ENCODE measurements around the gene OTOA. TPM values are rescaled to one million over a fixed set of nuclear protein-coding genes. Genes with fewer than 3 reads are reported as not detected.

OTOA gene
- polyA plus RNA-seq, 3 donors, result 0.11 to 0.23 (median 0.21) TPM

GRCh38 chr16:21664801-21665492 is 1.2 kb downstream of the OTOA start:
- peaks cover 0 to 2% (median 0%) of the 10 kb centered on the region in 7 donors for H3K9me3 Mint-ChIP-seq
- no peak for DNase-seq
- intact Hi-C loops (cut with micrococcal nuclease), result loop anchor here in 1 of 2 donors (5.0 kb wide), 1 partner anchor 42 kb away; no protein-coding TSS in a partner anchor

GRCh38 chr16:21666772-21667171 is 3.0 kb downstream of the OTOA start:
- Histone ChIP-seq H3K27me3 (ENCODE audit: control insufficient read depth in 2 of 2, insufficient read depth in 2 of 2, low read length in 2 of 2) (peaks cover 0 to 4% of the 10 kb centered on the region in 2 donors), H3K4me2 (replicated peaks; ENCODE audit: extremely low read depth, low read length, poor library complexity, severe bottlenecking) (no peak overlapping the region)

More at GRCh38 chr16:21664801-21665492, 1.2 kb downstream of the OTOA start:
- Mint-ChIP-seq H3K27ac (peak overlapping the region in 1 of 7 donors; percentile 41), H3K4me3 (no peak overlapping the region), H3K36me3 (peaks cover 0 to 4% of the 10 kb centered on the region in 2 donors), H3K4me1 (peaks cover 10% of the 10 kb centered on the region), H3K27me3 (ENCODE audit: low read depth in 3 of 3) (peaks cover 5 to 13% (median 11%) of the 10 kb centered on the region in 3 donors)
- Histone ChIP-seq H3K9ac (ENCODE audit: insufficient read depth, low read length, poor library complexity, severe bottlenecking) (no peak overlapping the region), H3K27me3 (ENCODE audit: control insufficient read depth in 2 of 2, insufficient read depth in 2 of 2, low read length in 2 of 2) (peaks cover 0 to 4% of the 10 kb centered on the region in 2 donors), H3K4me3 (replicated peaks in 1 of 3; ENCODE audit: low read depth in 2 of 3, low read length in 3 of 3) (no peak overlapping the region), H4K20me1 (ENCODE audit: insufficient read depth, low read length) (no peaks in the 10 kb centered on the region), H2AFZ (ENCODE audit: insufficient read depth, low read depth, low read length, poor library complexity, severe bottlenecking) (no peak overlapping the region), H3K4me2 (replicated peaks; ENCODE audit: extremely low read depth, low read length, poor library complexity, severe bottlenecking) (no peak overlapping the region), H3K4me1 (ENCODE audit: control insufficient read depth in 1 of 2, insufficient read depth in 2 of 2, low read length in 2 of 2) (peaks cover 7 to 12% of the 10 kb centered on the region in 2 donors), H3K9me3 (replicated peaks in 1 of 2; ENCODE audit: control insufficient read depth in 1 of 2, insufficient read depth in 1 of 2, low read length in 2 of 2) (no peaks in the 10 kb centered on the region), H3K79me2 (ENCODE audit: insufficient read depth, low read length) (no peaks in the 10 kb centered on the region), H3K36me3 (replicated peaks in 1 of 2; ENCODE audit: control insufficient read depth in 1 of 2, insufficient read depth in 2 of 2, low read length in 2 of 2) (no peaks in the 10 kb centered on the region), H3K27ac (ENCODE audit: low read depth in 1 of 2, low read length in 2 of 2) (no peak overlapping the region)
- TF ChIP-seq, protein P1, sequence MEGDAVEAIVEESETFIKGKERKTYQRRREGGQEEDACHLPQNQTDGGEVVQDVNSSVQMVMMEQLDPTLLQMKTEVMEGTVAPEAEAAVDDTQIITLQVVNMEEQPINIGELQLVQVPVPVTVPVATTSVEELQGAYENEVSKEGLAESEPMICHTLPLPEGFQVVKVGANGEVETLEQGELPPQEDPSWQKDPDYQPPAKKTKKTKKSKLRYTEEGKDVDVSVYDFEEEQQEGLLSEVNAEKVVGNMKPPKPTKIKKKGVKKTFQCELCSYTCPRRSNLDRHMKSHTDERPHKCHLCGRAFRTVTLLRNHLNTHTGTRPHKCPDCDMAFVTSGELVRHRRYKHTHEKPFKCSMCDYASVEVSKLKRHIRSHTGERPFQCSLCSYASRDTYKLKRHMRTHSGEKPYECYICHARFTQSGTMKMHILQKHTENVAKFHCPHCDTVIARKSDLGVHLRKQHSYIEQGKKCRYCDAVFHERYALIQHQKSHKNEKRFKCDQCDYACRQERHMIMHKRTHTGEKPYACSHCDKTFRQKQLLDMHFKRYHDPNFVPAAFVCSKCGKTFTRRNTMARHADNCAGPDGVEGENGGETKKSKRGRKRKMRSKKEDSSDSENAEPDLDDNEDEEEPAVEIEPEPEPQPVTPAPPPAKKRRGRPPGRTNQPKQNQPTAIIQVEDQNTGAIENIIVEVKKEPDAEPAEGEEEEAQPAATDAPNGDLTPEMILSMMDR (IDR thresholded peaks at IDR 0.05), result no peak
- WGBS (ENCODE audit: insufficient coverage), result 96% methylated on average over 3 of the region's 10 CpGs

More at GRCh38 chr16:21666772-21667171, 3.0 kb downstream of the OTOA start:
- H3K9me3 ChIP-seq (replicated peaks in 1 of 2; ENCODE audit: control insufficient read depth in 1 of 2, insufficient read depth in 1 of 2, low read length in 2 of 2), result no peaks in the 10 kb centered on the region
- DNase-seq, result no peak
- Mint-ChIP-seq H3K4me3 (no peak overlapping the region), H3K4me1 (peaks cover 6% of the 10 kb centered on the region), H3K36me3 (no peaks in the 10 kb centered on the region), H3K9me3 (peaks cover 0 to 2% (median 0%) of the 10 kb centered on the region in 7 donors), H3K27me3 (ENCODE audit: low read depth in 3 of 3) (peaks cover 5 to 13% (median 11%) of the 10 kb centered on the region in 3 donors), H3K27ac (no peak overlapping the region)
- TF ChIP-seq, protein P1 (IDR thresholded peaks at IDR 0.05), result no peak
- no peaks in the 10 kb centered on the region for H3K79me2 ChIP-seq (ENCODE audit: insufficient read depth, low read length)
- H2AFZ ChIP-seq (ENCODE audit: insufficient read depth, low read depth, low read length, poor library complexity, severe bottlenecking), result no peak overlapping the region
- no peak overlapping the region for H3K4me3 ChIP-seq (replicated peaks in 1 of 3; ENCODE audit: low read depth in 2 of 3, low read length in 3 of 3)
- H3K36me3 ChIP-seq (replicated peaks in 1 of 2; ENCODE audit: control insufficient read depth in 1 of 2, insufficient read depth in 2 of 2, low read length in 2 of 2), result no peaks in the 10 kb centered on the region
- H3K9ac ChIP-seq (ENCODE audit: insufficient read depth, low read length, poor library complexity, severe bottlenecking), result no peak overlapping the region
- H4K20me1 ChIP-seq (ENCODE audit: insufficient read depth, low read length), result no peaks in the 10 kb centered on the region
- intact Hi-C loops (cut with micrococcal nuclease), result no loop called here
- no peak overlapping the region for H3K27ac ChIP-seq (ENCODE audit: low read depth in 1 of 2, low read length in 2 of 2)
- WGBS (ENCODE audit: insufficient coverage), result 94% methylated on average over 3 of the region's 3 CpGs
- H3K4me1 ChIP-seq (ENCODE audit: control insufficient read depth in 1 of 2, insufficient read depth in 2 of 2, low read length in 2 of 2), result peaks cover 7 to 12% of the 10 kb centered on the region in 2 donors
